Erythroblast (primary cell): Measurements from ENCODE around the gene RASSF1.
"Not testable (repeated sequence)": the region's sequence is repeated elsewhere in the genome, so short reads cannot be mapped to it uniquely, and the experiment has no call there.

Experiments used
- DNase-seq, 2 experiments: peaks; one replicate each; lab custom pipeline; 2025; lab: John Stamatoyannopoulos, UW
- GATA1 ChIP-seq: IDR thresholded peaks from 2 replicates; pipeline ENCODE4 v1.6.1; 2011; ENCODE audit warnings: low read depth, mild to moderate bottlenecking, control low read depth, low read length, moderate library complexity
- POLR2A ChIP-seq: IDR thresholded peaks from 2 replicates; pipeline ENCODE4 v1.6.1; 2011; ENCODE audit warnings: mild to moderate bottlenecking, low read length

The RASSF1 gene

DNA sequence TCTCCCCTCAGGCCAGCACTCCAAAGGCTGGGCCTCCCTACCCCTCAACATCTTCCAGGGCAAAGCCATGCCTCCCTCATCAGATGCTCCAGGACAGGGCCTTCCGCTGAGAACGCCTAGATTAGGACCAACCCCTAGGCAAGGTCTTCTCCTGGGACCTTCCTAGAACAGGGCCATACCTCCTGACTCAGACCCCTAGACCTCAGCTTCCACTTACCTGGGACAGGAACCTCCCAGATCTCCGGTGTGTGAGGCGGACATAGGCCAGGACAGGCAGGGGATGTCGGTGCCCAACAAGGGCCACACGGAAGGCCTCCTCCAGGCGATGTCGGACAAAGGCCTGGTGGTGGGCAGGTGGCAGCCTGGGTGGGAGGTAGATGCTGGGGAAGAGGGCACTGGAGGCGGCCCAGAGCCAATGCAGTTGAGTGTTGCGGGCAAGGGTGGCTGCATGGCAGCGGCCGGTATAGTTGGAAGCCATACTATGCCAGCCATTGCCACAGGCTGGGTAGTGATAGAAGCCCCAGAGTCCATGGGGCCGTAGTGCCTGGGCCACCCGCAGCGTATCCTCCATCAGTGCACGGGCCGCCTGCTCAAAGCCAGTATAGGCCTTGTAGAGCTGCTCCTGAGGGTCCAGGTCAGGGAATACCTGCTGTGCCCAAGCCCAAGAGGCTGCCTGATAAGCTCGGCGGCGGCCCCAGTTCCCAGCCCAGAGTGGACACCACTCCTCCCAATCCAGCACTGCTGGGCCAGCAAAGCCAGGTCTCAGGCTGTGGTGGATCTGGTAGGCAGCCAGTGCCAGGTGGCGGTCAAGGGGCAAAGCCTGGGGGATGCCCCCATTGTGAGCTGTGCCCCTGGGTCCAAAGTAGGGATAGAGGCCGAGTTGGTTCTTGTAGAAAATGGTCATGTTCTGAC, 45.9 kb downstream of the RASSF1 start:
- peak; percentile 23 for TF ChIP-seq POLR2A
- no peak for TF ChIP-seq GATA1
- DNase-seq: no peak

DNA sequence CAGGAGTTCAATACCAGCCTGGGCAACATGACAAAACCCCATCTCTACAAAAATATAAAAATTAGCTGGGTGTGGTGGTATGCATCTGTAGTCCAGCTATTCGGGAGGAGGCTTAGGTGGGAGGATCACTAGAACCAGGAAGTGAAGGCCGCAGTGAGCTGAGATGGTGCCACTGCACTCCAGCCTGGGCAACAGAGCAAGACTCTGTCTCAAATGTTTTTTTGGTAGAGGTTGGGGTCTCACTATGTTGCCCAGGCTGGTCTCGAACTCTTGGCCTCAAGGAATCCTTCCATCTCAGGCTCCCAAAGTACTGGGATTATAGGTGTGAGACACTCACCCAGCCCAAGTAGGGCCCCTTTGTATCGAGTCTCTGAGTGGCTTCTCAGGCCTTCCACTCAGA, 46.5 kb downstream of the RASSF1 start:
- DNase-seq: no peak
- TF ChIP-seq POLR2A (peak; percentile 2), GATA1 (no peak)

DNA sequence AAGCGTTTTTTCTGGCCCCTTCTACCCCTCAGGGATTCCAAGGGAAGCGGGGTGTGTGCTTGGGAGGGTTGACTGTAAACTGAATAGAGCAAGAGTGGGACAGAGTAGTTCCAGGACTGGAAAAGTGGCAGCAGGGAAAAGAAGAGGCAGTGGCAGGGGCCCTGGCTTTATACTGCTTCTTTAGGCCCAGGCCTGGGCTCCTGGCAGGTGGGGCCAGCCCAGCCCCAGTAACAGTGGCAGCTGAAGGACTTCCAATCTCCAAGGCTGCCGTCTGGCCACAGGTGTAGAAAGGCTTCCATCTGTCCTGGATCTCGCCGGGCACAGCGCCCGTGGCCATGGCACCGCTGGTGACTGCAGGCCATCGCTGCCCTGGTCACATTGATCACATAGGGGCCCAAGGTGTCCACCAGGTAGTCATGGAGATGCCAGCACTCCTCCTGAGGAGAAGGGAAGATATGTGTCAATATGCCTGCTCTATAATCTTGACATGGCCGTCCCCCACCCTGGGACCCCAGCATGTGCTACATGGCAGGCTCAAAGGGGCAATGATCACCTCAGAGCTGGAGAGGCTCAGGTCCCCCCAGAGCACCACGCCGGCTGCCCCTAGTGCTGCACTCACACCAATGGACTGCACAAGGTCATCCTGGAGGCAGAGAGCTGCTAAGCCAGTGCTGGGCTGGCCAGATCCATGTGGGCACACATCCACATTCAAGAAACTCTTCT, 47.4 kb downstream of the RASSF1 start:
- DNase-seq: no peak
- no peak for TF ChIP-seq POLR2A
- TF ChIP-seq GATA1: no peak

DNA sequence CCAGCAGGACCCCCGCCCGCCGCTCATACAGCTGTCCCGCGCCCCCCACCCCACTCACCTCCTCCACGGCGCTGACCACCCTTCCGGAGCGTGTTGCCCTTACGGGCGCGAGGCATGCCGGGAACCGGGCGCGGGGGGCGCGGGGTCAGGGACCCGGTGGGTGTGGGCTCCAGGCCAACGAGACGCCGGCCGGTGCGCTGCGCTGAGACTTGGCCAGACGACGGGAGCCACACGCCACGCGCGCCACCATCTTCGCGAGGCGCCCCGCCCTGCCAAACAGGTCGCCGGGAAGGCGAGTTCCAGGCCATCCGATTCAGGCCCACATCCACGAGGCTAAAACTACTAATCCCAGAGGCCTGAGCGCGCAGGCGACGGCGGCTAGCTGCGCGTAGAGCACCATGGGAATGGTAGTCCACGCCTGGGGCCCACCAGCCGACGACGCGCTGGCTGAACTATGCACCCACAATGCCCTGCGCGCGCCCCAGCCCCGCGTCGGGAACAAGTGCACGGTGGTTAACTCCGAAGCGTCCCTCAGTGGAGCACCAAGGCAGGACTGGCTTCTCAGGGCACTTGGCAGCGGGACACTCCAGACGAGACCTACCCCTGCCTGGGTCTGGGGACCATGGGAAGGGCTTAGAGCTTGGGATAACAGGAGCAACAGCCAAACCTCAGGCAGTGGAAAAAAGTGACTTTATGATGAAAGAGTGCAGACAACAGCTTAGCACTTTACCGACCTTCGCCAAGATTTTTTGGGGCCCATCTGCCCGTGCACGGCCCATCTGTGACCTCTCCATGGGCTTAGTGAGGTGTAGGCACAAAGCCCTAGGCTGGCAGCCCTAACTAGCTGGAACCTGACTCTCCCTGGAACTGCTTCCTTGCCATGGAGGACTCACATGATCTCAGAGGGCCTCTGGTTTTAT, 48.2 kb downstream of the RASSF1 start, which contains the start of gene IFRD2:
TSS of gene IFRD2 (minus strand) at position 271 of the 920 bp plus-strand sequence. CDS start at position 116, 155 bp downstream.
- peak; percentile 99 for DNase-seq
- TF ChIP-seq GATA1 (no peak), POLR2A (peak; percentile 84)

DNA sequence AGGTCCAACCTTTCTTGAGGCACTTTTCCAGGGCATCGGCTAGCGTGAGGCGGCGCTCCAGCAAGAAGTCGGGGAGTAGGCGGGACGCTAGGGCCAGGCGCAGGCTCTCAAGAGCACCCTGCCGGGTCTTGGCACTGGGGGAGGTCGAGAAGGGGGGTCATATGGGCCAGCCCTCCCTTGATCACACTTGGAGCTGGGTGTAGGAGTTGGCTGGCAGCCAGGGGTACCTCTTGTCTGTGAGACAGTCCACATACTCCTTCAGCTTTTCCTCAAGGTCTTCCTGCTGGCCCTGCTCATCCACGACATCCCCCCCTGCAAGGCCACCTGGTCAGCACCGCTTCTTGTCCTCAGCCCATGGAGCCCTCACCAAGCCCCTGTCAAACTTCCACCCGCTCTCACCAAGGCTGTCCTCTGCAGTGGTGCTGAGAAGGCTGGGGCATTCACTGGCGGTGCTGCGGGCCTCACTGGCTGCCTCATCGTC, 50.4 kb downstream of the RASSF1 start:
- no peak for DNase-seq
- TF ChIP-seq POLR2A: no peak
- no peak for TF ChIP-seq GATA1

DNA sequence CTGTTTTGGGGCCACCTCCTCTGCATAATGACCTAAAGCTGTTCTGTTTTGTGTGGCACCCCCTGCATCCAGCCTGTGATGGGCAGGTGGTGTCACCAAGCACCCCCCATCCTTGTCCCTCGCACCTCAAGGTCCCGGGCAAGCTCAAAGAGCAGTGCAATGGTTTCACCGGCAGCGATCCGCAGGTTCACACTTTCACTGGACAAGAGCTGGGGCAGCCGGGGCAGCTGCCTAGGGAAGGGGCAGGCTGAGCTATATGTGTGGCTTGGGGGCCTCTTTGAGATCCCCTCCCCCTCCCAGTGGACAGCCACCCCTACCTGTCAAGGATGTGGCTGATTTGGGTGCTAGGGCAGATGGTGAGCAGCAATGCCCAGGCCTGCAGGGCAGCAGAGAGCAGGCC, 51.5 kb downstream of the RASSF1 start:
- no peak for DNase-seq
- TF ChIP-seq POLR2A: no peak
- no peak for TF ChIP-seq GATA1

DNA sequence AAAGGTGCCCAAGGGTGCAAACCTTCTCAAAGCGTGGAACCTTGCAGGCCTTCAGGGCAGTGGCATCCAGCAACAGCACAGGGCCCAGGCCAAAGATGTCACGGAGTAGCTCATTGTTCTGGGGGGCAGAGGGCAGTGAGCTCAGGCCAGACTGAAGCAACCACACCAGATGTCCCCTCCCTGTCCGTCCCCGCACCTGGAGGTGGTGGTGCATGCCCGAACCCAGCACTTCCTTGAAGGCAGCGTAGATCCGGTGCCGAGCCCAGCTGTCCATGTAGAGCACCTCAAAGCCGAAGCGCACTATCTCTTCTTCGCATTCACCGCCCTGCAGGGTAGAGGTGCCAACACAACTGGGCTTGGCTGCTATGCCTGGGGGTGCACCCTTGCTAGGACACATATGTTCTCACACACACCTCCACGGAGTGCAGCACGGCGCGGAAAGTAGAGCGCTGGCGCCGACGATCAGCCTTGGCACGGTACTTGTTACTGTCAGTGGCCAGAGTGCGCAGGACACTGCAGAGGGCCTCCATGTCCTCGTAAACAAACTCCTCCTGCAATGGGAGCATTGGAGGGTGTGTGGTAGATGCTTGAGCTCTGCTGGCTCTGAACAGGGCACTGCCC, 52.1 kb downstream of the RASSF1 start:
- TF ChIP-seq POLR2A (no peak), GATA1 (no peak)
- DNase-seq: no peak

DNA sequence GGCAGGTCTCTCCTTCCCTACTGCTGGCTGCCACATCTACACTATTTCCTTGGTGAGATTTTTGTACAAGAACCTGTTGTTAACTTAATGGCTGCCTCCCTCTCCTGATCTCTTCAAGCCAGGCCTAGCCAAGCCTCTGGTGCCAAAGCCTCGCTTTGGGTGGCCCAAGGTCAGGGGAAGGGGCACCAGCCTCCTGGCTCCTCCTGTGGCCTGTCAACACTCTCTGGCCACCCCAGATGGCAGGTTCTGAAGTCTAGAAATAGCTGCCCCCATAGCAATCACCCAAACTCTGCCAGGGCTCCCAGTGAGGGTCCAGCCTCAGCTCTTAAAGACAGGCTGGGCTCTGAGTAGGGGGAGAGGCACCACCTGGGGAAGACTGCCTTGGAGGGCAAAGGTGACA, 53.4 kb downstream of the RASSF1 start:
- DNase-seq: no peak

DNA sequence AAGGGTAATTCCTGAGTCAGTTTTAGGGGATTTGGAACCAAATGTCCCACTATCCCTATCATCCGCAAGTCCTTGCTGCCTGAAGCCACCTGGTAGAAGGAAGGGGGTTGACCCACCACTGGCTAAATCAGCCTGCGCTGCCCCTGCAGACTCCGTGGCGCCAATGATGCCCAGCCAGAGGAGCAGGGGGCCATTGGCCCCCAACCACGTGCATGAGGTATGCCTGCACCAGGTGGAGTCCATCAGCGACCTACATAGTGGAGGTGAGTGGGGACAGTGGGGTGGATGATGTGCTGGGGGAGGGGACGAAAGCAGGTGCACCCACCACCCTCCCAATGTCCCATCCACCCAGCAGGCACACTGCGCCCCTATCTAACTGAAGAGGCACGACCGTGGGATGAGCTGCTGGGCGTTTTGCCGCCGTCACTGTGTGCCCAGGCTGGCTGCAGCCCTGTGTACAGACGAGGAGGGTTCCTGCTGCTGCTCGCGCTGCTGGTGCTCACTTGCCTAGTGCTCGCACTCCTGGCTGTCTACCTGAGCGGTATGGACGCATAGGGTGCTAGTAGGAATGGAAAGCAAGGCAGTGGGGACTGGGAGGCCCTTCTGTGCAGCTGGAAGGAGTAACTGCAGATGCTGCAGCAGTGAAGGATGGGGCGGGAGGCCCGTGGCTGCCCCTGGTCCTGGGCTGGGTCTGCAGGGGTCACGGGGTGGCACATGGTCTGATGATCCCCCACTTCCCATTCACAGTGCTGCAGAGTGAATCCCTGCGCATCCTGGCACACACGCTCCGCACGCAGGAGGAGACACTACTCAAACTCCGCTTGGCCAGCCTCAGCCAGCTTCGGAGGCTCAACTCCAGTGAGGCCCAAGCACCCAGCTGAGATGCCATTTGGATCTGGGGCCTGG, 54.1 kb downstream of the RASSF1 start:
- no peak for DNase-seq
- TF ChIP-seq POLR2A (no peak), GATA1 (no peak)

More for the DNA sequence above, 53.4 kb downstream of the RASSF1 start:
- TF ChIP-seq GATA1: no peak
- TF ChIP-seq POLR2A: no peak

DNA sequence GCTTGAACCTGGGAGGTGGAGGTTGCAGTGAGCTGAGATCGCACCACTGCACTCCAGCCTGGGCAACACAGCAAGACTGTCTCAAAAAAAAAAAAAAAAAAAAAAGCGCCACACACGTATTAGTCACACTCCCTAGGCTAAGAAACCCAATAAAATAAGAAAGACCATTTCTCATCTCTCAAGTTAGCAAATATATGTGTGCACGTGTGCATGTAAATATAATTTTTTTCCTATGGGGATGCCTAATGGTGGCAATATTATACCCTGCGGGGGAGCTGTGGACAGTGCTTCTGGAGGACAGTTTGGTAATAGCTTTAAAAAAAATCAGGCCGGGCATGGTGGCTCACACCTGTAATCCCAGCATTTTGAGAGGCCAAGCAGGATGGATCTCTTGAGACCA, 56.5 kb downstream of the RASSF1 start:
- DNase-seq: not testable (repeated sequence)
